ENCODE results near the gene GPHN. TPM values are rescaled to one million over a fixed set of nuclear protein-coding genes. Genes with fewer than 3 reads are reported as not detected.

GPHN gene
- polyA plus RNA-seq, 1 of the 3 experiments (the other 2 are of a cell fraction), result 6.9 TPM

- Histone ChIP-seq H3F3A (replicated peaks; ENCODE audit: insufficient read depth) (no peaks in the 10 kb centered on the region), H2AFZ (ENCODE audit: low read depth) (peak overlapping the region; percentile 74), H3K4me1 (ENCODE audit: control insufficient read depth in 1 of 2, insufficient read depth in 2 of 2, low read depth in 1 of 2, low read length in 1 of 2) (peaks cover 0 to 13% of the 10 kb centered on the region in 2 experiments; a peak in 2 of 4 replicates), H3K36me3 (replicated peaks in 1 of 2; ENCODE audit: control insufficient read depth in 1 of 2, insufficient read depth in 2 of 2, low read length in 1 of 2) (no peaks in the 10 kb centered on the region), H3K4me2 (peak overlapping the region; percentile 51), H3K9me3 (no peaks in the 10 kb centered on the region), H3K27me3 (ENCODE audit: insufficient read depth) (no peaks in the 10 kb centered on the region), H3K9me2 (no peaks in the 10 kb centered on the region), H3K27ac (ENCODE audit: low read depth in 2 of 2, low read length in 1 of 2) (peak overlapping the region in 1 of 2 experiments; percentile 60; a peak in 2 of 4 replicates), H4K20me1 (ENCODE audit: insufficient read depth) (no peaks in the 10 kb centered on the region), H3K4me3 (ENCODE audit: low read depth in 2 of 2, low read length in 1 of 2) (peak overlapping the region in 1 of 2 experiments; percentile 28; a peak in 2 of 4 replicates), H3K79me2 (ENCODE audit: insufficient read depth) (no peaks in the 10 kb centered on the region), H3K9ac (peak overlapping the region; percentile 48; the same call in 1 of the 2 replicates)
- no peak for TF ChIP-seq NRF1 (IDR thresholded peaks at IDR 0.05; ENCODE audit: low read depth, low read length)
- no peak for TF ChIP-seq YY1 (IDR thresholded peaks at IDR 0.05; ENCODE audit: low read depth)
- no peak for TF ChIP-seq CHD2 (IDR thresholded peaks at IDR 0.05; ENCODE audit: low read length, partially characterized antibody)
- TF ChIP-seq ZBTB33 (IDR thresholded peaks at IDR 0.05; ENCODE audit: borderline replicate concordance, low read depth), result no peak
- no peak for TF ChIP-seq RCOR1 (IDR thresholded peaks at IDR 0.05; ENCODE audit: low read length)
- no peak for TF ChIP-seq IRF3 (IDR thresholded peaks at IDR 0.05; ENCODE audit: low read depth, low read length)
- no peak for TF ChIP-seq MEF2A (IDR thresholded peaks at IDR 0.05; ENCODE audit: borderline replicate concordance, low read depth)
- no peak for TF ChIP-seq USF2 (IDR thresholded peaks at IDR 0.05; ENCODE audit: borderline replicate concordance, low read depth, low read length)
- TF ChIP-seq JUND (IDR thresholded peaks at IDR 0.05), result no peak
- ChIA-PET CTCF (interaction anchor here (0.8 kb wide), 1 partner anchor 57 kb away, joined by 4 read pairs; no protein-coding TSS in a partner anchor), POLR2A (no interaction called here)
- 33% methylated on average over 3 of the region's 3 CpGs for WGBS (ENCODE audit: low lambda C conversion rate)
- DNase-seq, result no peak
These were observed 720.5 kb downstream of the GPHN start for GRCh38 chr14:67228325-67228984.

Other genes starting within 250 kb of the GPHN start
- not detected in 2 replicates for gene CCDC196, start 21.8 kb upstream of the GPHN start, polyA plus RNA-seq (2012; rRNA removed)

All from SK-N-SH (cell line).